ENCODE data around the gene ACOT8.

GRCh38 chr20:45888681-45889080, 31.5 kb upstream of the ACOT8 start:
- TF ChIP-seq, protein P1, sequence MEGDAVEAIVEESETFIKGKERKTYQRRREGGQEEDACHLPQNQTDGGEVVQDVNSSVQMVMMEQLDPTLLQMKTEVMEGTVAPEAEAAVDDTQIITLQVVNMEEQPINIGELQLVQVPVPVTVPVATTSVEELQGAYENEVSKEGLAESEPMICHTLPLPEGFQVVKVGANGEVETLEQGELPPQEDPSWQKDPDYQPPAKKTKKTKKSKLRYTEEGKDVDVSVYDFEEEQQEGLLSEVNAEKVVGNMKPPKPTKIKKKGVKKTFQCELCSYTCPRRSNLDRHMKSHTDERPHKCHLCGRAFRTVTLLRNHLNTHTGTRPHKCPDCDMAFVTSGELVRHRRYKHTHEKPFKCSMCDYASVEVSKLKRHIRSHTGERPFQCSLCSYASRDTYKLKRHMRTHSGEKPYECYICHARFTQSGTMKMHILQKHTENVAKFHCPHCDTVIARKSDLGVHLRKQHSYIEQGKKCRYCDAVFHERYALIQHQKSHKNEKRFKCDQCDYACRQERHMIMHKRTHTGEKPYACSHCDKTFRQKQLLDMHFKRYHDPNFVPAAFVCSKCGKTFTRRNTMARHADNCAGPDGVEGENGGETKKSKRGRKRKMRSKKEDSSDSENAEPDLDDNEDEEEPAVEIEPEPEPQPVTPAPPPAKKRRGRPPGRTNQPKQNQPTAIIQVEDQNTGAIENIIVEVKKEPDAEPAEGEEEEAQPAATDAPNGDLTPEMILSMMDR (IDR thresholded peaks at IDR 0.05; ENCODE audit: low read depth, low read length) = no peak
- no peak for TF ChIP-seq POLR2A (IDR thresholded peaks at IDR 0.05; ENCODE audit: extremely low read depth, insufficient read length)
- TF ChIP-seq, protein P2, sequence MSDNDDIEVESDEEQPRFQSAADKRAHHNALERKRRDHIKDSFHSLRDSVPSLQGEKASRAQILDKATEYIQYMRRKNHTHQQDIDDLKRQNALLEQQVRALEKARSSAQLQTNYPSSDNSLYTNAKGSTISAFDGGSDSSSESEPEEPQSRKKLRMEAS (IDR thresholded peaks at IDR 0.05; ENCODE audit: low read depth, low read length) = no peak
- no peak for TF ChIP-seq MYC (IDR thresholded peaks at IDR 0.05; ENCODE audit: low read depth, low read length)
